Skin epidermis (tissue), 12 donors: ENCODE data around the gene SMARCA2.

Source experiments
- H3K27ac ChIP-seq, 21 experiments: fragments of 200-600 bp; sonication (generic) in 11 of 21; one replicate each; pipeline ENCODE4 v1.5.0; 2020; ENCODE audit warnings: mild to moderate bottlenecking in 3 of 21, inconsistent platforms in 2 of 21, moderate library complexity in 2 of 21
- H3K4me3 ChIP-seq, 7 experiments: fragments of 200-600 bp; sonication (generic) in 2 of 7; one replicate each; pipeline ENCODE4 v1.5.0; 2020; ENCODE audit warnings: inconsistent platforms in 2 of 7, mild to moderate bottlenecking in 2 of 7, moderate library complexity in 1 of 7

The SMARCA2 gene

DNA sequence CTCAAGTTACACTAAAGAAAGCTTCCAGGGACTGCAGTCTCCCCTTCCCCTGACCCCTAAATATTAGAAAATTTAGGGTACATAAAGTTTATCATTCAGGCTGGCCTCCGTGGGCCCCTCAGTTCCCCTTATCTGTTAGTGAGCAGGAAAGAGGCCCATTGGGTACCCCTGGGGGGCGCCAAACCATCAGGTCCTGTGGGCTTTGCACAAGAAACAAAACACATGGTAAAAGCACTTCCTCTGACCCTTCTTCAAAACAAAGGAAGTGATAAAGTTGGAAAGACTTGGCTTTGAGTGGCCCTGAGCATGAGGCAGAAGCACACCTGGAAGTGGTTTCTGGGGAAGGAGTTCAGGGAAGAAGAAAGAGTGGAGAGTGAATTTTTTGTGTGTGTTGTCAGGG is 213.0 kb downstream of the SMARCA2 start:
- Histone ChIP-seq H3K4me3 (no peak overlapping the region), H3K27ac (no peak overlapping the region)

DNA sequence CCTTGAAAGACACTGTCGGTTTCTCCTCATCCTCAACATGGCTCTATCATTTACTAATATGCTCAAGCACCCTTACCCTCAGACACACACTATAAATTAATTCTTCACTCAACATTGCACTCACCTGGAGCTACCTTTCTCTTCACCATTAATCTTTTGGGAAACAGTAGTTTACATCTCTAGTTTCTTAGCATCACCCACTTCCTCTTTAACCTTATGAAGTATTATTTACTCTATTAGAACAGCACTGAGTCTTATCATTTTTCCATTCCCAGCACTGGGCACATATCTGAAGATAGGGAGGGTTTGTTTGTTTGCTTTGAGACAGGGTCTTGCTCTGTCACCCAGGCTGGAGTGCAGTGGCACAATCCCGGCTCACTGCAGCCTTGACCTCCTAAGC is 213.5 kb downstream of the SMARCA2 start:
- no peak overlapping the region for H3K4me3 ChIP-seq
- peak overlapping the region in 1 of 21 experiments; percentile 11 for H3K27ac ChIP-seq

DNA sequence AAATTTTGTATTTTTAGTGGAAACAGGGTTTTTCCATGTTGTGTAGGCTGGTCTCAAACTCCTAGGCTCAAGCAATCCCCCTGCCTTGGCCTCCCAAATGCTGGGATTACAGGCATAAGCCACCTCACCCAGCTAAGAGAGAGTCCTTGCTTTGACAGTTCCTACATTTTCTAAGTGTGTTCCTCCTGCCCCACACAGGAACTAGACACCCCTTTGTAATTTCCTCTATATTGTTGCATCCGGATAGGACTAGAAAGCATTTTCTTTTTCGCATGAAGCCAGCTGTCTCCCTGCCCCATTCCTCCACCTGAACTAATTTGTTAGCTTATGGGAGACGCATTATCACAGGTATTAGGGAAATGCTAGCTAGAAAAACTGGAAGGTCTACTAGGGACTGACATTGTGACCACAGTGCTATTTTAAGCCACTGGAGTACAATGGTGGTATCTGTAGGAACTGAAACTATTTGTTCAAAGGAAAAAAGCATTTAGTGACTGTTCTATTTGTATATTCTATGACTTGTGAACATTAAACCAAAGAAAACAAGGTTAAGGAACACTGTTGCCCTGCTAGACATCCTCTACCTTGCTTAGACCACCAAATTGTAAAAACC is 214.1 kb downstream of the SMARCA2 start:
- Histone ChIP-seq H3K4me3 (no peak overlapping the region), H3K27ac (peak overlapping the region in 2 of 21 experiments; percentile 11 to 12)

DNA sequence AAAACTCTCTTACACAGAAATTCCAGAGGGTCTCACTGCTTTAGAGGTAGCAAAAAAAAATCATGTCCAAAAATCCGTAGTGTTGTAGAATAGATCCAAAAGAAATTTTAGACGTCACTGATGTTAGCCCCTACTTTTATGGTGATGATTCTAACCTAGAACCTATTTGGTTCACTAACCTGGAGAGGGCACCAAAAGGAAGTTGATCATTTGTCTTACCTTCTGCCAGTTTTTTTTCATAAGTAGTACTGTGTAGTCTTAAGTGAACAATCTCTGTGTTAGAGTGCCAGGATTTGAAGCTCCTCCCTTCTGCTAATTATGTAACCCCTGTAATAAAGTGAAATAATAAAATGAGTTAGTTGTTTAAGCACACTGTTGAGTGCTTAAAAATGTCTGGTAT is 215.2 kb downstream of the SMARCA2 start:
- Histone ChIP-seq H3K4me3 (no peak overlapping the region), H3K27ac (no peak overlapping the region)

DNA sequence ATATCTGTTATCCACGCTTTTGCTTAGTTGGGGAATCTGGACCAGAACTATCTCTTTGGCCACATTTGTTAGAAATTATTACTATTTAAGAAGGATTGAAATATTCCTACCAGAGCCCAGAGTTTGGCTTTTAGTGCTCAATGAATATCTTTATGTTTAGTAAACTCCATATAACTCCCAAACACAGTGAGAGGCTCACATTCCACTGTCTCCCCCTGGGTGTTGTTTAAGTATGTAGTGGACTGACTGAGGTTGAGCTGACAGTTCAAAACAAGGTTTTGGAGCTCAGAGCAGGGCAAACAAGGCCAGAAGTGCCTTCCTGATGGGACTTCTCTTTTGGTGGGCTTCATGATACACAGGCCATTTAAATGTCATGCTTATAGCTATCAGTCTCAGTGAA is 216.0 kb downstream of the SMARCA2 start:
- Histone ChIP-seq H3K4me3 (no peak overlapping the region), H3K27ac (no peak overlapping the region)

DNA sequence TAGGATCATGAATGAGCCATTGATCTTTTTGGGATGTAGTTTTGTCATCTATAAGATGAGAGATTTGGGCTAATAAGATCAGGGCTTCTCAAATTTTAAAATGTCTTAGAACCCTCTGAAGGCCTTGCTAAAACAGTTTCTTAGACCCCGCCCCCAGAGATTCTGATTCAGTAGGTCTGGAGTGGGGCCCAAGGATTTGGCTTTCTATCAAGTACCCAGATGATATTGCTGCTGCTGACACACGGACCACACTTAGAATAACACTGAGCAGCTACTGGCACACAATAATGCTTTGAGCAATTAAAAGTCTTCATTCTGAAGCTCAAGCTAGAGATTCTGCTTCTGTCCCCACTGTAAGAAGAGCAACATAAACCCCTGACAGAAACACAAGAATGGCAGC is 216.7 kb downstream of the SMARCA2 start:
- Histone ChIP-seq H3K27ac (peak overlapping the region in 1 of 21 experiments; percentile 0), H3K4me3 (no peak overlapping the region)

DNA sequence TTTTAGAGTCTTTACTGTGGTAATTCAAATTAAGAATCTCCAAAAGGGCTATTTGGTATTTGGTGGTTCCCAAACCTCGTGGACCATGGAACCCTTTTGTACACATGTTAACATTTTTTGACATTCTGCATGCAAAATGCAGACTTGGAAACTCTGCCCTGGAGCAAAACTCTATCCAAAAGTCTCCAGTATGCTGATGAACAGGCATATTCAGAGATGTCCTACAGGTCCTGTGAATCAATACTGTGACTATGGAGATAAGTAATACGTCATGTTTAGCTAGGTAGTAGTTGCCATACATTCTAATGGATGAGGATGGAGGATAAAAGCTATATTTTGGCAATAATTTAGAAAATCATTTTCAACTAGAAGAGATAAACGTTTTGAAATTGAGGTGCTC is 218.1 kb downstream of the SMARCA2 start:
- Histone ChIP-seq H3K4me3 (no peak overlapping the region), H3K27ac (no peak overlapping the region)

DNA sequence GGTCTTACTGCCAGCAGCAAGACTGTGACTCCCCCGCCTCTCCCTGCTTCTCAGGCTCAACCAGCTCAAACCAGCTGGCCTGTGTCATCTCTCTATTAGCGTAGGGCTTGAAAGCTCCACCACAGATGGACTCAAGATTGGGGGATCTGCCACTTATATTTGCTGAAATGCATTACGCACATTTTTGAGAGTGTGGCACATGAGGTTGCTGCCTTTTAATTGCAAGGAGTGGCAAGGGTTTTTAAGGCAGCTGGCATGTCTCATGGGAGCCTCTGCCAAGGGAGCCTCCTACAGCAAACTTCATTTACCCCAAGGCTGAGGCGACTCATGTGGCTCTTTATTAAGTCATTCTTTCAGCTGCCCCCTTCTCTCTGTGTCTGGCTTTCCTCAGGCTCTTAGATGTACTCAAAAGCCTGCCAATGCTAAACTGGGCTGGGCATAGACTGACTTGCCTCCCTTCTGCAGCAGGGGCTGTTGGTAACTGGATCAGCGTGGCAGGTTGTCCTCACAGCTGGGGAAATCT is 219.3 kb downstream of the SMARCA2 start:
- no peak overlapping the region for H3K27ac ChIP-seq
- H3K4me3 ChIP-seq: no peak overlapping the region

- Histone ChIP-seq H3K4me3 (no peak overlapping the region), H3K27ac (no peak overlapping the region)
Measured at GRCh38 chr9:2235623-2236022, 220.5 kb downstream of the SMARCA2 start.

GRCh38 chr9:2236850-2237249 is 221.7 kb downstream of the SMARCA2 start:
- Histone ChIP-seq H3K4me3 (no peak overlapping the region), H3K27ac (no peak overlapping the region)

DNA sequence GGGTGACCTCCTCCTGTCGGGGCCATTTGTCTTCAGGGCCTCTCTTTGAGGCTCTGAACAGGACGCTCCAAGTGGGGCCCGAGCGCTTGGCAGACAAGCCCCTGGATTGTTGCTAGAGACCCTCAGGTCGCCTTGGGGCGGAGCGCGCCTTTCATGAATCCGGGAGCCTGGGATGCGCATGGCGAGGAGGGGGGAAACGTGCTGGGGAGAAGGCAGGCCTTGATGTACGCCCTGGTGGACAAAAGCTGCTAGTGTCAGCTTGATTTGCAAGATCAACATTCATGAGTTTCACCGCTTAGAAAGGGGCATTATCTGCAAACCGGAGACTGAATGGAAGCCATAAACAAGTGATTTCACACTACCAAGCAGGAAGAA is 226.3 kb downstream of the SMARCA2 start:
- peak overlapping the region; percentile 28 to 46 (median 33) for H3K4me3 ChIP-seq
- peak overlapping the region in 14 of 21 experiments; percentile 19 to 76 (median 68) for H3K27ac ChIP-seq

GRCh38 chr9:2241836-2242741 is 226.9 kb downstream of the SMARCA2 start:
- Histone ChIP-seq H3K4me3 (peak overlapping the region; percentile 28 to 46 (median 33)), H3K27ac (peak overlapping the region in 19 of 21 experiments; percentile 19 to 76 (median 66))

DNA sequence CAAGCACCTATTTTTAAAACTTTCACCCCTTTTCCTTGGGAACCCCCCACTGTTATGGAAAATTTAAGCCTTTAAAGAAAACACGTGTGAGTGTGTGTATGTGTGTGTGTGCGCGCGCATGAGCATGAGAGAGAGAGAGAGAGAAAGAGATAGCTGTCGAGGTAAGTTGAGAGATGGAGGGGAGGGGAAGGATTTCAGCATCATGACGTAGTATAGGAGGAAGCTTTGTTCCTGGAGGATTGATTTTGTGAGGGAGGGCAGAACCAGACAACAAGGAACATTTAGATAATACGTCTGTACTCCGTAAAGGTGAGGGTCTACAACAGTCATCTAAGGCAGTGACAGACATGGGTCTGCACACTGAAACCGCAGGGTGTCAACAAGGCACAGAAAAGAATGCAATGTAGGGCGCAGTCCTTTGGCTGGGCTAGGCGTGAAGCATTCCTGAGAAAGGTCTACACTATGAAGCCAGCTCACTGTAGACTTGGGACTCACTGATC is 227.7 kb downstream of the SMARCA2 start:
- peak overlapping the region in 6 of 7 experiments; percentile 29 to 46 (median 34) for H3K4me3 ChIP-seq
- peak overlapping the region in 13 of 21 experiments; percentile 19 to 74 (median 69) for H3K27ac ChIP-seq
